Measurements from ENCODE around the gene SLC9A9. TPM values are rescaled to one million over a fixed set of nuclear protein-coding genes. Genes with fewer than 3 reads are reported as not detected.

SLC9A9 gene
- total and polyA plus RNA-seq, 2 donors, result 20.5 to 21.2 TPM

GRCh38 chr3:143686638-143687197 lies 161.6 kb downstream of the SLC9A9 start:
- Histone ChIP-seq H3K27ac (ENCODE audit: low read depth in 1 of 2, low read length in 1 of 2) (no peak overlapping the region), H3K27me3 (ENCODE audit: control insufficient read depth in 2 of 2, insufficient read depth in 1 of 2, low read length in 1 of 2) (no peaks in the 10 kb centered on the region), H3K36me3 (ENCODE audit: control insufficient read depth in 2 of 2, insufficient read depth in 2 of 2, low read length in 1 of 2) (no peaks in the 10 kb centered on the region), H3K4me1 (ENCODE audit: control insufficient read depth in 2 of 2, insufficient read depth in 2 of 2, low read length in 2 of 2) (no peaks in the 10 kb centered on the region), H3K4me3 (ENCODE audit: low read length in 2 of 2) (no peak overlapping the region), H3K9me3 (ENCODE audit: control insufficient read depth in 2 of 2, insufficient read depth in 1 of 2, low read length in 1 of 2) (no peaks in the 10 kb centered on the region)
- WGBS, result 96% methylated on average over 5 of the region's 5 CpGs
- no peak for DNase-seq (ENCODE audit: low read depth in 6 of 9, low spot score in 9 of 9)

- Histone ChIP-seq H3K9me3 (ENCODE audit: control insufficient read depth in 2 of 2, insufficient read depth in 1 of 2, low read length in 1 of 2) (no peaks in the 10 kb centered on the region), H3K27ac (ENCODE audit: low read depth in 1 of 2, low read length in 1 of 2) (no peak overlapping the region), H3K36me3 (ENCODE audit: control insufficient read depth in 2 of 2, insufficient read depth in 2 of 2, low read length in 1 of 2) (no peaks in the 10 kb centered on the region), H3K4me1 (ENCODE audit: control insufficient read depth in 2 of 2, insufficient read depth in 2 of 2, low read length in 2 of 2) (no peaks in the 10 kb centered on the region), H3K27me3 (ENCODE audit: control insufficient read depth in 2 of 2, insufficient read depth in 1 of 2, low read length in 1 of 2) (no peaks in the 10 kb centered on the region), H3K4me3 (ENCODE audit: low read length in 2 of 2) (no peak overlapping the region)
- no peak for DNase-seq (ENCODE audit: low read depth in 6 of 9, low spot score in 9 of 9)
- 87% methylated on average over 1 of the region's 1 CpG for WGBS
Measured at GRCh38 chr3:143685491-143685890, 162.8 kb downstream of the SLC9A9 start.

DNA sequence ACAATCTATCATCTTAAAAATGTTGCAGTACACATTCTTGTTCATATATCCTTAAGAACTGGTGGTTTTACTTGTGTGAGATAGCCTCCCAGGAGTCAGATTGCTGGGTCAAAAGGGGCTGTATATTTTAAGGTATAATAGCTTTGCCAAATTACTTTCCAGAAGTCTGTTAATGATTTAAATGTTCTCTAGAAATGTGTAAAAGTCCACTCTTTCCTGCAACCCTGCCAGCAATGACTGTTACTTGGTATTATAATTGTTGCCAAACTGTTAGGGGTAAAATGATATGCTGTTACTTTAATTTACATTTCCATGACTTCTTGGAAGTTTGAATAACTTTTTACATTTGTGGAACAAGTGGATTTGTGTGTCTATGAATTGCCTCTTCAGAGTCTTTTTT lies 170.8 kb downstream of the SLC9A9 start:
- Histone ChIP-seq H3K9me3 (ENCODE audit: control insufficient read depth in 2 of 2, insufficient read depth in 1 of 2, low read length in 1 of 2) (no peaks in the 10 kb centered on the region), H3K27me3 (ENCODE audit: control insufficient read depth in 2 of 2, insufficient read depth in 1 of 2, low read length in 1 of 2) (no peaks in the 10 kb centered on the region), H3K27ac (ENCODE audit: low read depth in 1 of 2, low read length in 1 of 2) (no peak overlapping the region), H3K4me3 (ENCODE audit: low read length in 2 of 2) (no peak overlapping the region), H3K4me1 (ENCODE audit: control insufficient read depth in 2 of 2, insufficient read depth in 2 of 2, low read length in 2 of 2) (peaks cover 0 to 12% of the 10 kb centered on the region in 2 donors), H3K36me3 (ENCODE audit: control insufficient read depth in 2 of 2, insufficient read depth in 2 of 2, low read length in 1 of 2) (no peaks in the 10 kb centered on the region)
- no peak for DNase-seq (ENCODE audit: low read depth in 6 of 9, low spot score in 9 of 9)

DNA sequence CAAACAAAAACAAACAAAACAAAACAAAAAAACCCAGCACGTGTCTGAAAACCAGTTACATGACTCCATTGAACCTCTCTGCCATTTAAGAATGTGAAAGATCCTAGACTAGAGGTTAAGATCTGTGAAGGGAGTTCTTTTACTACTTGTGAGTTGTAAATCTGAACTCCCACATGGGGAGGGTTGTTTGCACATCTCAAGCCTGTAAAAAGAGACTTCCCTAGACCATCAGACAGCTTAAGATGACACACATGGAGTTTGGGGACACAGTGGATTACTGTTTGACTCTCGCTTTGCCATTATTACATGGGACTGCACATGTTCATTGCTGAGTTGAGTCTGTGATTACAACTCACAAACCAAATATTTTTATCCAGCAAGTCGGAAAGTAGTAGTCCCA lies 171.5 kb downstream of the SLC9A9 start:
- no peaks in the 10 kb centered on the region for H3K36me3 ChIP-seq (ENCODE audit: control insufficient read depth in 2 of 2, insufficient read depth in 2 of 2, low read length in 1 of 2)
- H3K9me3 ChIP-seq (ENCODE audit: control insufficient read depth in 2 of 2, insufficient read depth in 1 of 2, low read length in 1 of 2), result no peaks in the 10 kb centered on the region
- peaks cover 0 to 12% of the 10 kb centered on the region in 2 donors for H3K4me1 ChIP-seq (ENCODE audit: control insufficient read depth in 2 of 2, insufficient read depth in 2 of 2, low read length in 2 of 2)
- H3K4me3 ChIP-seq (ENCODE audit: low read length in 2 of 2), result no peak overlapping the region
- 95% methylated on average over 3 of the region's 3 CpGs for WGBS
- no peak for DNase-seq (ENCODE audit: low read depth in 6 of 9, low spot score in 9 of 9)
- no peak overlapping the region for H3K27ac ChIP-seq (ENCODE audit: low read depth in 1 of 2, low read length in 1 of 2)
- no peaks in the 10 kb centered on the region for H3K27me3 ChIP-seq (ENCODE audit: control insufficient read depth in 2 of 2, insufficient read depth in 1 of 2, low read length in 1 of 2)

- Histone ChIP-seq H3K36me3 (ENCODE audit: control insufficient read depth in 2 of 2, insufficient read depth in 2 of 2, low read length in 1 of 2) (no peaks in the 10 kb centered on the region), H3K4me1 (ENCODE audit: control insufficient read depth in 2 of 2, insufficient read depth in 2 of 2, low read length in 2 of 2) (peaks cover 0 to 14% of the 10 kb centered on the region in 2 donors), H3K9me3 (ENCODE audit: control insufficient read depth in 2 of 2, insufficient read depth in 1 of 2, low read length in 1 of 2) (no peaks in the 10 kb centered on the region), H3K4me3 (ENCODE audit: low read length in 2 of 2) (no peak overlapping the region), H3K27ac (ENCODE audit: low read depth in 1 of 2, low read length in 1 of 2) (no peak overlapping the region), H3K27me3 (ENCODE audit: control insufficient read depth in 2 of 2, insufficient read depth in 1 of 2, low read length in 1 of 2) (no peaks in the 10 kb centered on the region)
- 98% methylated on average over 6 of the region's 6 CpGs for WGBS
- no peak for DNase-seq (ENCODE audit: low read depth in 6 of 9, low spot score in 9 of 9)
Measured at GRCh38 chr3:143676021-143676420, 172.2 kb downstream of the SLC9A9 start.

GRCh38 chr3:143674100-143674968 lies 173.9 kb downstream of the SLC9A9 start:
- H3K9me3 ChIP-seq (ENCODE audit: control insufficient read depth in 2 of 2, insufficient read depth in 1 of 2, low read length in 1 of 2), result no peaks in the 10 kb centered on the region
- WGBS, result 35% methylated on average over 10 of the region's 10 CpGs
- H3K4me3 ChIP-seq (ENCODE audit: low read length in 2 of 2), result no peak overlapping the region
- H3K27me3 ChIP-seq (ENCODE audit: control insufficient read depth in 2 of 2, insufficient read depth in 1 of 2, low read length in 1 of 2), result no peaks in the 10 kb centered on the region
- peak overlapping the region in 1 of 2 donors; percentile 56 for H3K27ac ChIP-seq (ENCODE audit: low read depth in 1 of 2, low read length in 1 of 2)
- peak; percentile 72 to 95 (median 89) for DNase-seq (ENCODE audit: low read depth in 6 of 9, low spot score in 9 of 9)
- H3K36me3 ChIP-seq (ENCODE audit: control insufficient read depth in 2 of 2, insufficient read depth in 2 of 2, low read length in 1 of 2), result no peaks in the 10 kb centered on the region
- H3K4me1 ChIP-seq (ENCODE audit: control insufficient read depth in 2 of 2, insufficient read depth in 2 of 2, low read length in 2 of 2), result peaks cover 2 to 27% of the 10 kb centered on the region in 2 donors

GRCh38 chr3:143672396-143673165 lies 175.7 kb downstream of the SLC9A9 start:
- Histone ChIP-seq H3K9me3 (ENCODE audit: control insufficient read depth in 2 of 2, insufficient read depth in 1 of 2, low read length in 1 of 2) (no peaks in the 10 kb centered on the region), H3K4me1 (ENCODE audit: control insufficient read depth in 2 of 2, insufficient read depth in 2 of 2, low read length in 2 of 2) (peaks cover 5 to 35% of the 10 kb centered on the region in 2 donors), H3K27ac (ENCODE audit: low read depth in 1 of 2, low read length in 1 of 2) (no peak overlapping the region), H3K27me3 (ENCODE audit: control insufficient read depth in 2 of 2, insufficient read depth in 1 of 2, low read length in 1 of 2) (no peaks in the 10 kb centered on the region), H3K36me3 (ENCODE audit: control insufficient read depth in 2 of 2, insufficient read depth in 2 of 2, low read length in 1 of 2) (no peaks in the 10 kb centered on the region), H3K4me3 (ENCODE audit: low read length in 2 of 2) (no peak overlapping the region)
- WGBS, result 96% methylated on average over 3 of the region's 3 CpGs
- no peak for DNase-seq (ENCODE audit: low read depth in 6 of 9, low spot score in 9 of 9)

DNA sequence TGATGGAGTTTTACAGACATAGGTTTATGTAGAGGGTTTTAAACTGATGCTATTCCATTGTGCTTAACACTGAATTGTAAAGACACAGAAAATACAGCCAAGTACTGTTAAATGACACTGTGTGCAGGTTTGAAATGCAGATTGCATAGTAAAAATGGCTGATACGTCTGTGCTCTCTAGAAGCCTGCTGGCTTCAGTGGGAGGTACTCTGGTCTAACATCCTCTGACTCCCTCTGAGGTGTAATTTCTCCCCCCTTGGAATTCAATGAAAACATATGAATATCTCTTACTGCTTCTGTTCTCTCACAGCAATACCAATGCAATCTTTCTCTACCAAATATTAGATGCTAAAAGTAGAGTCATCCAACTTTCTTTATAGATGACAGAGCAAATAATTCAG lies 176.6 kb downstream of the SLC9A9 start:
- no peak for DNase-seq (ENCODE audit: low read depth in 6 of 9, low spot score in 9 of 9)
- 92% methylated on average over 1 of the region's 1 CpG for WGBS
- peak overlapping the region in 1 of 2 donors; percentile 45 for H3K27ac ChIP-seq (ENCODE audit: low read depth in 1 of 2, low read length in 1 of 2)
- H3K27me3 ChIP-seq (ENCODE audit: control insufficient read depth in 2 of 2, insufficient read depth in 1 of 2, low read length in 1 of 2), result no peaks in the 10 kb centered on the region
- no peaks in the 10 kb centered on the region for H3K9me3 ChIP-seq (ENCODE audit: control insufficient read depth in 2 of 2, insufficient read depth in 1 of 2, low read length in 1 of 2)
- H3K4me1 ChIP-seq (ENCODE audit: control insufficient read depth in 2 of 2, insufficient read depth in 2 of 2, low read length in 2 of 2), result peaks cover 5 to 35% of the 10 kb centered on the region in 2 donors
- no peaks in the 10 kb centered on the region for H3K36me3 ChIP-seq (ENCODE audit: control insufficient read depth in 2 of 2, insufficient read depth in 2 of 2, low read length in 1 of 2)
- no peak overlapping the region for H3K4me3 ChIP-seq (ENCODE audit: low read length in 2 of 2)
